Measurements from ENCODE around the gene LRRC1. TPM values are rescaled to one million over a fixed set of nuclear protein-coding genes. Genes with fewer than 3 reads are reported as not detected.

LRRC1 gene
- total and polyA plus RNA-seq, 8 donors = 2.9 to 50.4 (median 12.2) TPM

DNA sequence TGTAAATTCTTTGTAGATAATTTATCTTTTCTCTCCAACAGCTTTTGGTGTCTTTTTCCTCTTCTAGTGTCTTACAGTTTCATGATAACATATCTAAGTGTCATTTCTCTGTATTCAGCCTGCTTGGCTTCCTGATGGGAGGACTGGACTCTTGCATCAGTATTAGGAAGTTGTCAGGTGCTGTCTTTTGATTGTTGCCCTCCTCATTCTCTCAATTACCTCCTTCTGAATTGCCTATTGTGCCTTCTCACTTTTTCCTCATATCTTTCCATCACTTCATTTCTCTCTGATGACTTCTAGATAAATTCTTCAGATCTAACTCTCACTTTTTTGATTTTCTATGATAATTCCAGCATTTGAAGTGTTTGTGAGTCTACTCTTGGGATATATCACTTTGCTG is 162.0 kb downstream of the LRRC1 start:
- no peaks in the 10 kb centered on the region for H3K36me3 ChIP-seq
- DNase-seq = no peak
- no peak overlapping the region for H3K27ac ChIP-seq
- TF ChIP-seq POLR2A (IDR thresholded peaks at IDR 0.05) (no peak), EP300 (IDR thresholded peaks at IDR 0.05) (no peak), POLR2AphosphoS5 (IDR thresholded peaks at IDR 0.05) (no peak)
- TF ChIP-seq, protein P1, sequence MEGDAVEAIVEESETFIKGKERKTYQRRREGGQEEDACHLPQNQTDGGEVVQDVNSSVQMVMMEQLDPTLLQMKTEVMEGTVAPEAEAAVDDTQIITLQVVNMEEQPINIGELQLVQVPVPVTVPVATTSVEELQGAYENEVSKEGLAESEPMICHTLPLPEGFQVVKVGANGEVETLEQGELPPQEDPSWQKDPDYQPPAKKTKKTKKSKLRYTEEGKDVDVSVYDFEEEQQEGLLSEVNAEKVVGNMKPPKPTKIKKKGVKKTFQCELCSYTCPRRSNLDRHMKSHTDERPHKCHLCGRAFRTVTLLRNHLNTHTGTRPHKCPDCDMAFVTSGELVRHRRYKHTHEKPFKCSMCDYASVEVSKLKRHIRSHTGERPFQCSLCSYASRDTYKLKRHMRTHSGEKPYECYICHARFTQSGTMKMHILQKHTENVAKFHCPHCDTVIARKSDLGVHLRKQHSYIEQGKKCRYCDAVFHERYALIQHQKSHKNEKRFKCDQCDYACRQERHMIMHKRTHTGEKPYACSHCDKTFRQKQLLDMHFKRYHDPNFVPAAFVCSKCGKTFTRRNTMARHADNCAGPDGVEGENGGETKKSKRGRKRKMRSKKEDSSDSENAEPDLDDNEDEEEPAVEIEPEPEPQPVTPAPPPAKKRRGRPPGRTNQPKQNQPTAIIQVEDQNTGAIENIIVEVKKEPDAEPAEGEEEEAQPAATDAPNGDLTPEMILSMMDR (IDR thresholded peaks at IDR 0.05) = no peak
- peaks cover 0 to 5% (median 0%) of the 10 kb centered on the region in 4 donors for H3K4me1 ChIP-seq
- H3K27me3 ChIP-seq = no peaks in the 10 kb centered on the region
- intact Hi-C loops (cut with DNase I; ENCODE audit: low total_unique reads) = loop anchor here (10.0 kb wide), 1 partner anchor 162 kb away; the partner anchor contains the start of gene LRRC1
- no peaks in the 10 kb centered on the region for H3K9me3 ChIP-seq
- H3K4me3 ChIP-seq = no peak overlapping the region

DNA sequence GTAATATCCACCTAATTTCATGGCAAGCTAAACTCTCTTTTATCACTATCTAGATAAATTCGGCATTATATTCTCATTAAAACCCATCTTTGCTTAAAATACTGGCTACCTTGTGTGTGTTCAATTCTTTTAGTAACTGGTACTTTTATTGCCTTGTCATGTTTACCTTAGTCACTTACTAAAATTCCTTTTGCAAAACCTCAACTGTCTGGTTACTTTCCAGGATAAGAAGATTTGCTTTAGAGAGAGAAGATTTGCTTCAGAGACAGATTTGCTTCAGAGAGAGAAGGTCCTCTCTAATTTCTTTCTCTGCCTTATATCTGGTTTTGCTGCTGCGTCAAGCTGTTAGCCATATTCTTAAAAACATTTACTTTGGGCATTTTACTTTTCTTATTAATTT is 164.9 kb downstream of the LRRC1 start:
- H3K36me3 ChIP-seq = no peaks in the 10 kb centered on the region
- TF ChIP-seq POLR2A (IDR thresholded peaks at IDR 0.05) = no peak
- no peak overlapping the region for H3K27ac ChIP-seq
- no peak overlapping the region for H3K4me3 ChIP-seq
- intact Hi-C loops (cut with DNase I; ENCODE audit: low total_unique reads) = loop anchor here (10.0 kb wide), 1 partner anchor 165 kb away; the partner anchor contains the start of gene LRRC1
- no peaks in the 10 kb centered on the region for H3K27me3 ChIP-seq
- no peak for DNase-seq
- WGBS, 5 donors = 46 to 85% (median 61%) methylated on average over 2 of the region's 2 CpGs
- peaks cover 0 to 5% (median 0%) of the 10 kb centered on the region in 4 donors for H3K4me1 ChIP-seq
- no peaks in the 10 kb centered on the region for H3K9me3 ChIP-seq

DNA sequence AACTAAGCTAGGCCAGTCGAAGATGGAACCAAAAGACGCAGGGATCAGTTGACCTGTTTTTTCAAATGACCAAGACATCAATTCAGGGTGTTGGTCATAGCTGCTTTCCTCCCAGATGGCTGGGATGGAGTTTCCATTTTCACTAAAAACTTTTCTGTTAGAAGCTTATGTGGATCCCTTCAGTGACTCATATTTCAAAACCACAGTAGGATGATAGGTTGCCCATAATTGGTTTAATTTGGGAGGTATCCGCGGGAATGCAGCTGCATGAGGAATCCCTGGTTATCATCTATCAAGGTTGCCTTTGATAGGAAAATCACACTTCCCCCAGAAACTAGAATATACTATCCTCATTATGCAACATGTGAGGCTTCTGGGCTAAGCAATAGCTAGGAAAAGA is 165.5 kb downstream of the LRRC1 start:
- Histone ChIP-seq H3K4me3 (no peak overlapping the region), H3K9me3 (no peaks in the 10 kb centered on the region), H3K4me1 (peaks cover 0 to 5% (median 0%) of the 10 kb centered on the region in 4 donors), H3K27ac (no peak overlapping the region), H3K27me3 (no peaks in the 10 kb centered on the region), H3K36me3 (no peaks in the 10 kb centered on the region)
- intact Hi-C loops (cut with DNase I; ENCODE audit: low total_unique reads) = no loop called here
- TF ChIP-seq EP300 (IDR thresholded peaks at IDR 0.05) = no peak
- TF ChIP-seq POLR2A (IDR thresholded peaks at IDR 0.05) = no peak
- TF ChIP-seq, protein P1 (IDR thresholded peaks at IDR 0.05) = no peak
- TF ChIP-seq POLR2AphosphoS5 (IDR thresholded peaks at IDR 0.05) = no peak
- whole genome bisulfite sequencing, 5 donors = 86 to 96% (median 89%) methylated on average over 4 of the region's 4 CpGs
- no peak for DNase-seq

DNA sequence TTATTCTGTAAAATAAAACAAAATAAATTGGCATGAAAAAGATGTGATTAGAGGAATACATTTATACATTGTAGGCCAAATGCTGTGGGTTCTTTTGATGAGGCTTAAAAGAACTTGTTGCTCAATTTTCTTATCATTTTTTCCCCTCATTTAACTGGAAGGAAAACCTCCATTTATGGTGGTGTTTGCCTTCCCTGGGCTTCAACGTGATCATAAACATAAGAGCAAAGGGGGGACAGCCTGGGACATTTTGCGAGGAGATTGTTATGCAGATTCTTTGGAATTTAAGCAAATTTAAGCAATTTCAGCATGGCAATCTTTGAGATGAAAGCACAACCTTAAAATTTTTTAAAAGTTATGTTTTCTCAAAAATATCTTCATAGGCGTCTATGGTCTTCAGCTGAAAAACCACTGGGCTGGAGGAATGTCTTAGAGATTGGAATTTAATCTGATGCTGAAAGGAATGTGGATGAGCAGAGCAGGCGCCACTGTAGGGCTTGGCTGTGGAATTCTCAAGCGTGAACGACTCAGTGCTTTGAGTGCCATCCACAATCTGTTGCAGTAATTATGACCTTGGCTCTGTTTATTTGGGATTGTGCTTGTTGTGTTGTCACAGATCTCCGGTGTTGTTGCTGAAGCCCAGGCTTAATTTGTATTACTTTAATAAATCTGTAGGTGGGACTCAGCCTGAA is 167.0 kb downstream of the LRRC1 start:
- TF ChIP-seq POLR2A (IDR thresholded peaks at IDR 0.05) (no peak), POLR2AphosphoS5 (IDR thresholded peaks at IDR 0.05) (no peak), EP300 (IDR thresholded peaks at IDR 0.05) (no peak)
- TF ChIP-seq, protein P1 (IDR thresholded peaks at IDR 0.05) = no peak
- Histone ChIP-seq H3K9me3 (no peaks in the 10 kb centered on the region), H3K36me3 (no peaks in the 10 kb centered on the region), H3K4me3 (no peak overlapping the region), H3K27ac (no peak overlapping the region), H3K27me3 (no peaks in the 10 kb centered on the region), H3K4me1 (no peaks in the 10 kb centered on the region)
- WGBS, 5 donors = 54 to 67% (median 58%) methylated on average over 7 of the region's 7 CpGs
- intact Hi-C loops (cut with DNase I; ENCODE audit: low total_unique reads) = no loop called here
- no peak for DNase-seq

DNA sequence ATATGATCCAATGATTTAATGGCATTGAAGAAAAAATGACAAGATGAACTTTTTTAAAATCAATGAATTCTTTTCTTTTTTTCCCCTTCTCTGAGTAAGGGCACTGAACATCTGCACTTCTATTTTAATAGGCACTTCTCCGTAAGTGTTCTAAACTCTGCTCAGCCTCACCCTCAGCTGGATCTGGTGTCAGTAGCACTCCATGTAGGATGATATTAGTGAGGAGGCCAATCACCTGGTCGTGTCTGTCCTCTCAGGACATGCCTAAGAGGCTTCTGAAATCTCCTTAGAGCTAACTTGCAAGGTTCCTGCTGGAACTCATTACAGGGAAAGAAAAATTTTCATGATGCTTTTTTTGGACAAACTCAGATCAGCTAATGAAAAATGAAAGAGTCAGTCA is 167.8 kb downstream of the LRRC1 start:
- Histone ChIP-seq H3K27ac (no peak overlapping the region), H3K4me1 (no peaks in the 10 kb centered on the region), H3K9me3 (no peaks in the 10 kb centered on the region), H3K4me3 (no peak overlapping the region), H3K36me3 (no peaks in the 10 kb centered on the region), H3K27me3 (no peaks in the 10 kb centered on the region)
- intact Hi-C loops (cut with DNase I; ENCODE audit: low total_unique reads) = no loop called here
- no peak for DNase-seq
- TF ChIP-seq POLR2A (IDR thresholded peaks at IDR 0.05) = no peak
- no peak for TF ChIP-seq POLR2AphosphoS5 (IDR thresholded peaks at IDR 0.05)
- TF ChIP-seq EP300 (IDR thresholded peaks at IDR 0.05) = no peak
- TF ChIP-seq, protein P1 (IDR thresholded peaks at IDR 0.05) = no peak
- 68 to 78% (median 73%) methylated on average over 2 of the region's 2 CpGs for WGBS, 5 donors
